GM19467 (cell line): ENCODE data around the gene POLD1.

ENCODE experiments used
- ATAC-seq: cut with Tn5 transposase; IDR thresholded peaks from one replicate; pipeline ENCODE4 v1.9.1; 2021; ENCODE audit warnings: mild to moderate bottlenecking, moderate library complexity; ENCODE audit not compliant: unreplicated experiment

Gene POLD1

GRCh38 chr19:50417111-50418081, 33.2 kb downstream of the POLD1 start:
- ATAC-seq = no peak

GRCh38 chr19:50418176-50419021, 34.3 kb downstream of the POLD1 start, which contains the start of gene SPIB:
SPIB (plus strand) TSS chr19:50418938; CDS start chr19:50418963, 25 bp downstream.
- no peak for ATAC-seq

- no peak for ATAC-seq
These were observed 35.0 kb downstream of the POLD1 start for GRCh38 chr19:50419022-50419579.

- no peak for ATAC-seq
These were observed 35.5 kb downstream of the POLD1 start for GRCh38 chr19:50419580-50420035.

- ATAC-seq = no peak
These were observed 36.0 kb downstream of the POLD1 start for GRCh38 chr19:50420127-50420526.

GRCh38 chr19:50420808-50421207, 36.7 kb downstream of the POLD1 start:
- ATAC-seq = no peak

DNA sequence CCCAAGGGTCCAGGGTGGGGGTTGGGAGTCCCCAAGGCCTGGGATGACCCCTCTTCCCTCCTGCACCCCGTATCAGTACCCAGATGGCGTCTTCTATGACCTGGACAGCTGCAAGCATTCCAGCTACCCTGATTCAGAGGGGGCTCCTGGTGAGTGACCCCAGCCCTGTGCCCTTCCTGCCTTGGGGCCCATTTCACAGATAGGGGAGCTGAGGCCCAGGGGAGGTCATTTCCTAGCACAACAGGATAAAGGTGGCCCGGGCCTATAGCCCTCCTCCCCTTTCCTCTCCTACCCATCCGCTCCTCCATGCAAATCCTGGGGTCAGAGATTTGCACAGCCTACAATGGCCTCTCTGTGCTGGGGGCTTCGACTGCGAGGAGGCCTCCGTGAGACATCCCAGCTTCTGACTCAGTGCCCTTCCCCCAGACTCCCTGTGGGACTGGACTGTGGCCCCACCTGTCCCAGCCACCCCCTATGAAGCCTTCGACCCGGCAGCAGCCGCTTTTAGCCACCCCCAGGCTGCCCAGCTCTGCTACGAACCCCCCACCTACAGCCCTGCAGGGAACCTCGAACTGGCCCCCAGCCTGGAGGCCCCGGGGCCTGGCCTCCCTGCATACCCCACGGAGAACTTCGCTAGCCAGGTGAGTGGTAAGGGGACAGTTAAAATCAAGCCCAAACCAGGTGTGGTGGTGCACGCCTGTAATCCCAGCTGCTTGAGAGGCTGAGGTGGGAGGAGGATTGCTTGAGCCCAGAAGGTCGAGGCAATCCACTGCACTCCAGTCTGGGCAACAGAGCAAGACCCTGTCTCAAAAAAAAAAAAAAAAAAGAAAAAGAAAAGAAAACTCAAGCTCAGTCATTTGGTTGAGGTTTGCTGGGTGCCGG, 38.5 kb downstream of the POLD1 start:
- no peak for ATAC-seq

GRCh38 chr19:50423279-50424113, 39.3 kb downstream of the POLD1 start:
- ATAC-seq = no peak

DNA sequence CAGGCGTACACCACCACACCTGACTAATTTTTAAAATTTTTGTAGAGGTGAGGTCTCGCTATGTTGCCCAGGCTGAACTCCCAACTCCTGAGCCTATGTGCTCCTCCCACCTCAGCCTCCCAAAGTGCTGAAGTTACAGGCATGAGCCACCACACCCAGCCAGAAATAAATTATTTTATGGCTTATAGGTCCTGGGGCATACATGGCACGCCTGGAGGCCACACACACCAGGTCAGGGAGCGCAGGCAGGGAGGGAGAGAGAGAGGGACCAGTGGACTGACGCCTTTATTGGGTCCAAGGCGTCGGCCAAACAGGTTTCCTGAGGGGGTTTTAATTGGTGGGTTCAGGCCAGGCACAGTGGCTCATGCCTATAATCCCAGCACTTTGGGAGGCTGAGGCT, 41.4 kb downstream of the POLD1 start:
- ATAC-seq = no peak

DNA sequence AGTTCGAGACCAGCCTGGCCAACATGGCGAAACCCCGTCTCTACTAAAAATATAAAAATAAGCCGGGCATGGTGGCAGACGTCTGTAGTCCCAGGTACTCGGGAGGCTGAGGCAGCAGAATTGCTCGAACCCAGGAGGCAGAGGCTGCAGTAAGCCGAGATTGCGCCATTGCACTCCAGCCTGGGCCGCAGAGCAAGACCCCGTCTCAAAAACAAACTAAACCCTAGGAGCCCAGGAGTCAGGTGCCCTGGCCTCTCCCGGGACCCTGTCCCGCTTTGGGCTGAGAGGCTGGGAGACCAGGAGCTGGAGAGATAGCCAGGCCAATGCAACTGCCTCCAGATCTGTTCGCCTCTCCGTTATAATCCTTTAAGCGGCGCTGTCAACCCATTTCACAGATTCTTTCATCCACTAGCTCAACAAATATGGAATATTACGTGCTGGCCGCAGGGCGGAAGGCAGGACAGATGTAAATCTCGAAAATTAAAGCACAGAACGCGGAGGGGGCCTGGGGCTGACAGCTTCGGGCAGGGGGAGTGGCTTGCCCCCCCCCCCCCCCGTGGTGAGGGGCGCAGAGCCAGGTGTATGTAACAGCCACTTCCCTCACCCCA, 43.3 kb downstream of the POLD1 start:
- ATAC-seq = no peak

GRCh38 chr19:50427997-50428425, 43.9 kb downstream of the POLD1 start:
- ATAC-seq = no peak

GRCh38 chr19:50428772-50429463, 44.8 kb downstream of the POLD1 start:
- ATAC-seq = no peak

DNA sequence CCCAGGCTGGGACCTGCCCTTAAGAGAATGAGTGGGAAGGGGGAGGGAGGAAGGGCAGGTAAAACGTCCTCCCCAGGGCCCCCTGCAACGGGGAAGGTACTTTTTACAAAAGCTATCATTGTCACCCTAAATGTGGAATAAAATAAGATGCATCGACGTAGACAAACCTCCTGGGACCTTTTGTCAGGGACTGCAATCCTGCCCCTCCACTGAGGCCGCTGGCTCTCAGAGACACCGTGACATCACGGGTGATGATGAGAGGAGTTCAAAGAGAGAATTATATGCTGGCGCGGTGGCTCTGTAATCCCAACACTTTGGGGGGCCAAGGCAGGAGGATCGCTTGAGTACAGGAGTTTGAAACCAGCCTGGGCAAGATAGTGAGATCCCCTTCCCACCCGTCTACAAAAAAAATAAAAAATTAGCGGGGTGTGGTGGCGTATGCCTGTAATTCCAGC, 46.8 kb downstream of the POLD1 start:
- ATAC-seq = no peak

DNA sequence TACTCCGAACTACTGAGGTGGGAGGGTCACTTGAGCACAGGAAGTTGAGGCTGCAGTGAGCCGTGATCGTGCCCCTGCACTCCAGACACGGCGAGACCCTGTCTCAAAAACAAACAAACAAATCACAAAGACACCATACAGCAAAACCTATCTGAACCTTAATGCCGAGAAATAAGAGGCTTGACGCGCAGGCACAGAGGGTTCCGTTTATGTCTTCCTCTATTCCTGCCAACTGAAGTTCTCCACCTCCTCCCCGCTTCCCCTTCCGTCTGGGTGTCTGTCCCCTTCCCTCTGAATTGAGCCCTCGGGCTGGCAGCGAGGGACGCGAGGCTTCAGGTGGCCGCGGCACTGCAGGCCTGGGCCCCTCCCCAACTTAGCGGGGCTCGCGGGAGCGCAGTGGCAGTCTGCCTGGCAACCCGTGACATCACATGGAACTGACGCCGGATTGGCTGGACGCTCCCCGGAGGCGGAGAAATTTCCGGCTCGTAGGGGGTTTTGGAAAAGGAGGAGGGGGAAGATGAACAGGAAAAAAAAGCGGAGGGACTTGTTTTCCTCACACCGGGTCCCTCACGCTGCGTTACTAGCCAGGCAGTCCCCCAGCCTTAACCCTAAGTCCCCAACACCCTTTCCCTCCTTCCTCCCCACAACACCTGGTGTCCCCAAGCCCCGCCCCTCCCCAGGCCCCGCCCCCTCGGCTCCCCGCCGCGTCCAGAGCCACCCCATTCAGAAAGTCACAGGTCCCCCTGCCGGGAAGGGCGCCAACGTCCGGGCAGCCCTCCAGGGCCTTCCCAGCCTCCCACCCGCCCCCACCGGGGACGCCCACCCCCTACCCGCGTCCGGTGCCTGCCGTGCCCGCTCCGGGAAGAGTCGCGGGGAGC, 47.4 kb downstream of the POLD1 start:
- ATAC-seq = peak; percentile 53

GRCh38 chr19:50432221-50433028, 48.3 kb downstream of the POLD1 start, which contains the start of gene MYBPC2:
MYBPC2 (plus strand) TSS chr19:50432892; CDS start chr19:50432954, 62 bp downstream.
- ATAC-seq = no peak
